SK-N-SH (cell line): ENCODE results near the gene ZFP2. TPM values are rescaled to one million over a fixed set of nuclear protein-coding genes. Genes with fewer than 3 reads are reported as not detected.

Source experiments
- CTCF ChIA-PET: fragments of 300-600, 350-600 bp; formaldehyde crosslinking; extraction: SDS; loops from one replicate; lab custom pipeline; 2021; lab: Yijun Ruan, JAX
- POLR2A ChIA-PET: fragments of 350-600 bp; sonication (Branson Sonifier 250); formaldehyde crosslinking; extraction: SDS; loops from one replicate; lab custom pipeline; 2020; ENCODE audit warnings: antibody characterized with exemption, inconsistent platforms; lab: Yijun Ruan, JAX
- DNase-seq: peaks from one replicate; pipeline ENCODE4 v3.0.0; 2012
- H2AFZ ChIP-seq: fragments of 200-600 bp; sonication (generic); 2 replicates; pipeline ENCODE4 v1.8.1; 2016; ENCODE audit warnings: antibody characterized with exemption, mild to moderate bottlenecking, low read depth
- H3F3A ChIP-seq: fragments of 200-600 bp; sonication (generic); replicated peaks from 2 replicates; pipeline ENCODE3; 2016; ENCODE audit warnings: antibody characterized with exemption, mild to moderate bottlenecking; ENCODE audit not compliant: insufficient read depth
- H3K27ac ChIP-seq, 2 experiments: fragments of 200-500 bp in 1 of 2; fragments of 200-600 bp in 1 of 2; sonication (Bioruptor generic) in 1 of 2; sonication (generic), shearing (Covaris generic) in 1 of 2; 2 replicates each; pipeline versions ENCODE4 v1.5.1 to v1.6.1; 2014 to 2016; ENCODE audit warnings: low read depth in 2 of 2, inconsistent platforms in 1 of 2, low read length in 1 of 2, mild to moderate bottlenecking in 1 of 2, mixed read lengths in 1 of 2
- H3K27me3 ChIP-seq: fragments of 200-600 bp; sonication (generic), shearing (Covaris generic); 2 replicates; pipeline ENCODE4 v1.6.1; 2016; ENCODE audit warnings: mixed run types; ENCODE audit not compliant: insufficient read depth
- H3K36me3 ChIP-seq, 2 experiments: fragments of 200-500 bp in 1 of 2; fragments of 200-600 bp in 1 of 2; sonication (Bioruptor generic) in 1 of 2; sonication (generic) in 1 of 2; replicated peaks in 1 of 2; 2 replicates each; pipeline versions ENCODE3 to v1.5.1; 2014 to 2016; ENCODE audit warnings: low read length in 1 of 2, mild to moderate bottlenecking in 1 of 2; ENCODE audit not compliant: insufficient read depth in 2 of 2, control insufficient read depth in 1 of 2
- H3K4me1 ChIP-seq, 2 experiments: fragments of 200-500 bp in 1 of 2; fragments of 200-600 bp in 1 of 2; sonication (Bioruptor generic) in 1 of 2; sonication (generic), shearing (Covaris generic) in 1 of 2; 2 replicates each; pipeline versions ENCODE4 v1.5.1 to v1.6.1; 2014 to 2016; ENCODE audit warnings: low read depth in 1 of 2, low read length in 1 of 2, mixed run types in 1 of 2; ENCODE audit not compliant: insufficient read depth in 2 of 2, control insufficient read depth in 1 of 2
- H3K4me2 ChIP-seq: fragments of 200-600 bp; sonication (generic), shearing (Covaris generic); 2 replicates; pipeline ENCODE4 v1.6.1; 2017; ENCODE audit warnings: mixed run types
- H3K4me3 ChIP-seq, 2 experiments: fragments of 200-500 bp in 1 of 2; fragments of 200-600 bp in 1 of 2; sonication (Bioruptor generic) in 1 of 2; sonication (generic), shearing (Covaris generic) in 1 of 2; 2 replicates each; pipeline versions ENCODE4 v1.5.1 to v1.8.1; 2014 to 2016; ENCODE audit warnings: low read depth in 2 of 2, inconsistent platforms in 1 of 2, low read length in 1 of 2, mild to moderate bottlenecking in 1 of 2, mixed read lengths in 1 of 2, moderate library complexity in 1 of 2
- H3K79me2 ChIP-seq: fragments of 200-600 bp; sonication (generic); 2 replicates; pipeline ENCODE4 v1.8.1; 2017; ENCODE audit warnings: mild to moderate bottlenecking; ENCODE audit not compliant: insufficient read depth
- H3K9ac ChIP-seq: fragments of 200-600 bp; sonication (generic); 2 replicates; pipeline ENCODE4 v1.6.1; 2017; ENCODE audit warnings: mixed run types
- H3K9me2 ChIP-seq: fragments of 200-600 bp; sonication (generic); 2 replicates; pipeline ENCODE4 v1.6.1; 2017; ENCODE audit warnings: mixed run types
- H3K9me3 ChIP-seq: fragments of 200-600 bp; sonication (generic); 2 replicates; pipeline ENCODE4 v1.6.1; 2017; ENCODE audit warnings: mixed run types, mild to moderate bottlenecking, moderate library complexity
- H4K20me1 ChIP-seq: fragments of 200-600 bp; sonication (generic); 2 replicates; pipeline ENCODE4 v1.6.1; 2017; ENCODE audit warnings: mild to moderate bottlenecking, mixed run types; ENCODE audit not compliant: insufficient read depth
- FOSL2 ChIP-seq: IDR thresholded peaks from 2 replicates; pipeline ENCODE4 v1.4.0; 2012; ENCODE audit warnings: low read depth, mild to moderate bottlenecking, moderate library complexity, borderline replicate concordance
- FOXM1 ChIP-seq: IDR thresholded peaks from 2 replicates; pipeline ENCODE4 v1.4.0; 2012; ENCODE audit warnings: low read depth, mild to moderate bottlenecking
- GABPA ChIP-seq: IDR thresholded peaks from 2 replicates; pipeline ENCODE4 v1.4.0; 2012; ENCODE audit warnings: low read depth, mild to moderate bottlenecking
- MEF2A ChIP-seq: IDR thresholded peaks from 2 replicates; pipeline ENCODE4 v1.4.0; 2012; ENCODE audit warnings: low read depth, borderline replicate concordance
- NFIC ChIP-seq: IDR thresholded peaks from 2 replicates; pipeline ENCODE4 v1.4.0; 2012; ENCODE audit warnings: borderline replicate concordance
- RAD21 ChIP-seq: IDR thresholded peaks from 2 replicates; pipeline ENCODE4 v1.6.1; 2012; ENCODE audit warnings: mild to moderate bottlenecking, low read length
- RCOR1 ChIP-seq: fragments of 150-350 bp; IDR thresholded peaks from 2 replicates; pipeline ENCODE4 v1.6.1; 2017; ENCODE audit warnings: antibody characterized with exemption, low read length
- RFX5 ChIP-seq: IDR thresholded peaks from 2 replicates; pipeline ENCODE4 v1.6.1; 2012; ENCODE audit warnings: mild to moderate bottlenecking, improper control_type of control experiment, low read length
- RXRA ChIP-seq: IDR thresholded peaks from 2 replicates; pipeline ENCODE4 v1.4.0; 2012; ENCODE audit warnings: low read depth, mild to moderate bottlenecking, borderline replicate concordance
- SMC3 ChIP-seq: IDR thresholded peaks from 2 replicates; pipeline ENCODE4 v1.6.1; 2012; ENCODE audit warnings: low read depth, low read length, improper control_type of control experiment
- TEAD4 ChIP-seq: IDR thresholded peaks from 2 replicates; pipeline ENCODE4 v1.4.0; 2012; ENCODE audit warnings: mild to moderate bottlenecking, borderline replicate concordance; ENCODE audit not compliant: insufficient read depth
- WGBS: methylation state at CpG from one replicate; pipeline ENCODE4 v1.1.6; 2017; ENCODE audit warnings: low lambda C conversion rate; 5-methylcytosine and 5-hydroxymethylcytosine counted together
- polyA plus RNA-seq, 3 experiments: library from polyadenylated mRNA; depleted of rRNA; stranded (reverse); fragments of >200 nt; gene quantifications; 2 replicates each; pipeline ENCODE4 v1.2.3, GENCODE V29; 2012
- TF ChIP-seq, protein P1 (sequence below): fragments of 200-600 bp; sonication (generic); IDR thresholded peaks from 2 replicates; pipeline ENCODE4 v1.6.1; 2017; ENCODE audit warnings: antibody characterized with exemption, mild to moderate bottlenecking, moderate library complexity
- TF ChIP-seq, protein P2 (sequence below): IDR thresholded peaks from 2 replicates; pipeline ENCODE4 v1.6.1; 2012; ENCODE audit warnings: mild to moderate bottlenecking, low read depth, low read length, moderate library complexity

ZFP2 gene
- polyA plus RNA-seq, 1 of the 3 experiments (the other 2 are of a cell fraction) = 0.33 TPM

DNA sequence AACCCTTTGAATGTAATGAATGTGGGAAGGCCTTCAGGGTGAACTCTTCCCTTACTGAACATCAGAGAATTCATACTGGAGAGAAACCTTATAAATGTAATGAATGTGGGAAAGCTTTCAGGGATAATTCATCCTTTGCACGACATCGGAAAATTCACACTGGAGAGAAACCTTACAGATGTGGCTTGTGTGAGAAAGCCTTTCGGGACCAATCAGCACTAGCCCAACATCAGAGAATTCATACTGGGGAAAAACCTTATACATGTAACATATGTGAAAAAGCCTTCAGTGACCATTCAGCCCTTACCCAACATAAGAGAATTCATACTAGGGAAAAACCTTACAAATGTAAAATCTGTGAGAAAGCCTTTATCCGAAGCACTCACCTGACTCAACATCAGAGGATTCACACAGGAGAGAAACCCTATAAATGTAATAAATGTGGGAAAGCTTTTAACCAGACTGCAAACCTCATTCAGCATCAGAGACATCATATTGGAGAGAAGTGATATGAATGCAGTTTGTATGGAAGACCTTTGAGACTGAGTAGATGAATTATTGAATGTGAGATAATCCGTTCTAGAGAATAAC lies 69.8 kb downstream of the ZFP2 start:
- no peaks in the 10 kb centered on the region for H3K36me3 ChIP-seq
- no peak for TF ChIP-seq TEAD4
- no peak for TF ChIP-seq FOSL2
- TF ChIP-seq RFX5 = no peak
- TF ChIP-seq MEF2A = no peak
- TF ChIP-seq, all 33 proteins: peak for 0
- Histone ChIP-seq H3K4me1 (no peaks in the 10 kb centered on the region), H3K27me3 (no peaks in the 10 kb centered on the region), H3K9me3 (peaks cover 4% of the 10 kb centered on the region; the same call in 1 of the 2 replicates), H3K9ac (no peak overlapping the region), H4K20me1 (no peaks in the 10 kb centered on the region), H3K4me3 (no peak overlapping the region), H3K4me2 (no peak overlapping the region), H3K27ac (no peak overlapping the region), H3K9me2 (no peaks in the 10 kb centered on the region), H2AFZ (no peak overlapping the region), H3F3A (no peaks in the 10 kb centered on the region), H3K79me2 (no peaks in the 10 kb centered on the region)
- ChIA-PET POLR2A (no interaction called here), CTCF (no interaction called here)
- DNase-seq = no peak
- WGBS = 51% methylated on average over 5 of the region's 5 CpGs

DNA sequence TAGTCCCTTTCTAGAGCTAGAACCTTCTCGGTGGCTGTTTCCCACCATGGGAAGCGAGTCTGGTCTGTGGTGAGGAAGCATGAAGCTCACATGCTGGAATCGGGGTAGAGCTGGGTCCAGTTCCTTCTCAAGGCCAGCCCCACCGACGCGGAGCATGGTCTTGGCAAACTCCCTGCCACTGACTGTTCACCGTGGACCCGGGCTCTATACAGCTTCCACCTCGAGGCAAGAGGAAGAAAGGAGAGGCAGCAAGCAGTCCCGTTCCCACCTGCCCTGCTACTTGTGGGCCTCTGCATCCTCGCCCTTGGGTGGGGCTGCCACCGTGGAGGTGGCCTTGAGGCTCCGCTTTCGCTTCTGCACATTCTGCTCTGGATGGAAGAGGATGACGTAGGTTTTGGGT lies 85.7 kb downstream of the ZFP2 start:
- no peaks in the 10 kb centered on the region for H3K27me3 ChIP-seq

More for the DNA sequence above, 85.7 kb downstream of the ZFP2 start:
- H4K20me1 ChIP-seq = no peaks in the 10 kb centered on the region
- H3K9me3 ChIP-seq = no peaks in the 10 kb centered on the region
- no peaks in the 10 kb centered on the region for H3K9me2 ChIP-seq
- H3K79me2 ChIP-seq = no peaks in the 10 kb centered on the region
- H3F3A ChIP-seq = no peaks in the 10 kb centered on the region
- H3K9ac ChIP-seq = no peak overlapping the region
- H3K4me3 ChIP-seq = no peak overlapping the region; a peak in 1 of 4 replicates
- no peak overlapping the region for H3K27ac ChIP-seq
- WGBS = 45% methylated on average over 9 of the region's 15 CpGs
- TF ChIP-seq SMC3 = no peak
- no peak for TF ChIP-seq RXRA
- TF ChIP-seq NFIC = no peak
- no peak for TF ChIP-seq RAD21
- TF ChIP-seq GABPA = no peak
- TF ChIP-seq, protein P1, sequence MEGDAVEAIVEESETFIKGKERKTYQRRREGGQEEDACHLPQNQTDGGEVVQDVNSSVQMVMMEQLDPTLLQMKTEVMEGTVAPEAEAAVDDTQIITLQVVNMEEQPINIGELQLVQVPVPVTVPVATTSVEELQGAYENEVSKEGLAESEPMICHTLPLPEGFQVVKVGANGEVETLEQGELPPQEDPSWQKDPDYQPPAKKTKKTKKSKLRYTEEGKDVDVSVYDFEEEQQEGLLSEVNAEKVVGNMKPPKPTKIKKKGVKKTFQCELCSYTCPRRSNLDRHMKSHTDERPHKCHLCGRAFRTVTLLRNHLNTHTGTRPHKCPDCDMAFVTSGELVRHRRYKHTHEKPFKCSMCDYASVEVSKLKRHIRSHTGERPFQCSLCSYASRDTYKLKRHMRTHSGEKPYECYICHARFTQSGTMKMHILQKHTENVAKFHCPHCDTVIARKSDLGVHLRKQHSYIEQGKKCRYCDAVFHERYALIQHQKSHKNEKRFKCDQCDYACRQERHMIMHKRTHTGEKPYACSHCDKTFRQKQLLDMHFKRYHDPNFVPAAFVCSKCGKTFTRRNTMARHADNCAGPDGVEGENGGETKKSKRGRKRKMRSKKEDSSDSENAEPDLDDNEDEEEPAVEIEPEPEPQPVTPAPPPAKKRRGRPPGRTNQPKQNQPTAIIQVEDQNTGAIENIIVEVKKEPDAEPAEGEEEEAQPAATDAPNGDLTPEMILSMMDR = no peak
- TF ChIP-seq RCOR1 = no peak
- TF ChIP-seq FOXM1 = no peak
- TF ChIP-seq, protein P2, sequence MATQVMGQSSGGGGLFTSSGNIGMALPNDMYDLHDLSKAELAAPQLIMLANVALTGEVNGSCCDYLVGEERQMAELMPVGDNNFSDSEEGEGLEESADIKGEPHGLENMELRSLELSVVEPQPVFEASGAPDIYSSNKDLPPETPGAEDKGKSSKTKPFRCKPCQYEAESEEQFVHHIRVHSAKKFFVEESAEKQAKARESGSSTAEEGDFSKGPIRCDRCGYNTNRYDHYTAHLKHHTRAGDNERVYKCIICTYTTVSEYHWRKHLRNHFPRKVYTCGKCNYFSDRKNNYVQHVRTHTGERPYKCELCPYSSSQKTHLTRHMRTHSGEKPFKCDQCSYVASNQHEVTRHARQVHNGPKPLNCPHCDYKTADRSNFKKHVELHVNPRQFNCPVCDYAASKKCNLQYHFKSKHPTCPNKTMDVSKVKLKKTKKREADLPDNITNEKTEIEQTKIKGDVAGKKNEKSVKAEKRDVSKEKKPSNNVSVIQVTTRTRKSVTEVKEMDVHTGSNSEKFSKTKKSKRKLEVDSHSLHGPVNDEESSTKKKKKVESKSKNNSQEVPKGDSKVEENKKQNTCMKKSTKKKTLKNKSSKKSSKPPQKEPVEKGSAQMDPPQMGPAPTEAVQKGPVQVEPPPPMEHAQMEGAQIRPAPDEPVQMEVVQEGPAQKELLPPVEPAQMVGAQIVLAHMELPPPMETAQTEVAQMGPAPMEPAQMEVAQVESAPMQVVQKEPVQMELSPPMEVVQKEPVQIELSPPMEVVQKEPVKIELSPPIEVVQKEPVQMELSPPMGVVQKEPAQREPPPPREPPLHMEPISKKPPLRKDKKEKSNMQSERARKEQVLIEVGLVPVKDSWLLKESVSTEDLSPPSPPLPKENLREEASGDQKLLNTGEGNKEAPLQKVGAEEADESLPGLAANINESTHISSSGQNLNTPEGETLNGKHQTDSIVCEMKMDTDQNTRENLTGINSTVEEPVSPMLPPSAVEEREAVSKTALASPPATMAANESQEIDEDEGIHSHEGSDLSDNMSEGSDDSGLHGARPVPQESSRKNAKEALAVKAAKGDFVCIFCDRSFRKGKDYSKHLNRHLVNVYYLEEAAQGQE = no peak
- TF ChIP-seq FOSL2 = no peak
- TF ChIP-seq, all 33 proteins: peak for 0
- Histone ChIP-seq H3K4me2 (no peak overlapping the region), H3K4me1 (no peaks in the 10 kb centered on the region), H2AFZ (no peak overlapping the region), H3K36me3 (no peaks in the 10 kb centered on the region)
- POLR2A ChIA-PET = no interaction called here
- CTCF ChIA-PET = no interaction called here
- DNase-seq = no peak

Other genes starting within 250 kb of the ZFP2 start
- 6.5 and 7.8 TPM in 2 replicates for gene ZNF354A, start 165.3 kb upstream of the ZFP2 start, polyA plus RNA-seq (2012; rRNA removed)
- 7.1 and 10.7 TPM in 2 replicates for gene ZNF354B, start 36.0 kb upstream of the ZFP2 start, polyA plus RNA-seq (2012; rRNA removed)
- gene ZNF454, start 45.3 kb downstream of the ZFP2 start, polyA plus RNA-seq (2012; rRNA removed) = 0.05 and 0.15 TPM in 2 replicates
- gene GRM6, start 99.4 kb downstream of the ZFP2 start, polyA plus RNA-seq (2012; rRNA removed) = not detected in 2 replicates
- 0.44 and 0.93 TPM in 2 replicates for gene ZNF879, start 127.9 kb downstream of the ZFP2 start, polyA plus RNA-seq (2012; rRNA removed)
- 1.1 and 1.5 TPM in 2 replicates for gene ZNF354C, start 164.5 kb downstream of the ZFP2 start, polyA plus RNA-seq (2012; rRNA removed)